Myocyte (in vitro differentiated cells): ENCODE data around the gene PIGS. TPM values are rescaled to one million over a fixed set of nuclear protein-coding genes. Genes with fewer than 3 reads are reported as not detected.
"Not testable (repeated sequence)": the region's sequence is repeated elsewhere in the genome, so short reads cannot be mapped to it uniquely, and the experiment has no call there.

Source experiments
- DNase-seq: peaks from one replicate; pipeline ENCODE4 v3.0.0-alpha.2; 2012; ENCODE audit warnings: low read depth
- polyA plus RNA-seq: library from polyadenylated mRNA; unstranded; fragments of >200 nt; gene quantifications from one replicate; pipeline ENCODE4 v1.2.1, GENCODE V29; 2012; ENCODE audit warnings: missing spikeins
- total RNA-seq: library from RNA; depleted of rRNA; stranded (reverse); fragments of >200 nt; gene quantifications from 2 replicates; pipeline ENCODE4 v1.2.3, GENCODE V29; 2014

Gene PIGS
- total RNA-seq, result 162 and 204 TPM in 2 replicates
- polyA plus RNA-seq, result 119 TPM

DNA sequence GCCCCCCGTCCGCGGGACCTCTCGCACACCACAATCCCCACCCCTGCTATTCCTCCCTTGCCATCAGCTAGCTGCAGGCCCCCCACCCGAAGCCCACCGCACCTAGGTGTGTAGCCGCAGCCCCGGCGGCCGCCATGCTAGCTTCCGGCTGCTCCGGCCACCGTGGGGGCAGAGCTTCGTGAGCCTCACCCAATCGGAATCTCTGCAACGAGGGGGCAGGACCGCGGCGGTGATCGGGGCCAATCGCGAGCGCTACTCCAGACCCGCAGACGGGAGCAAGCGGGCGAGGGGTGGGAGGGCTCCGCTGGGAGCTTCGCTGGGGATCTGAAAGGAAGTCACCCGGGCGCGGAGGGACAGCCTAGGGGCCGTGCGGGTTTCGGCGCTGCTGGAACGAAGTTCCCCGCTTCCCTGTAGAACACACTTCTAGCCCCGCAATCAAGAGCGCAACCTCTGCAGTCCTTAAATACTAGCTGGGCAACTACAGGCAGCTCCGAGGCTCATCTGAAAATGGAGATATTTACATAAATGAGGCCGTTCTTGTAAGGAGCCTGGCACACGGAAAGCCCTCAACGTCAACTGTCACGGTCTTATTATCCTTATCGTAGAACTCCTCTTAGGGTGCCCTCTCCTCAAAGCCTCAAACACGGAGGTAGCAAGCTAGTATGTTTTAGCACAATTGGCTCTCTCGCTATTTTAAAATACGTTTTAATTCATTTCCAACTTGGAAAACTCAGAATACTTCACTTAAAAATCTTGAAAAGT lies at the start of gene PIGS:
PIGS (minus strand) TSS at position 164 of the 762 bp plus-strand sequence; CDS start at position 136, 28 bp downstream.
- peak; percentile 94 for DNase-seq

- no peak for DNase-seq
These were observed 48.7 kb upstream of the PIGS start for GRCh38 chr17:28620010-28620409.

DNA sequence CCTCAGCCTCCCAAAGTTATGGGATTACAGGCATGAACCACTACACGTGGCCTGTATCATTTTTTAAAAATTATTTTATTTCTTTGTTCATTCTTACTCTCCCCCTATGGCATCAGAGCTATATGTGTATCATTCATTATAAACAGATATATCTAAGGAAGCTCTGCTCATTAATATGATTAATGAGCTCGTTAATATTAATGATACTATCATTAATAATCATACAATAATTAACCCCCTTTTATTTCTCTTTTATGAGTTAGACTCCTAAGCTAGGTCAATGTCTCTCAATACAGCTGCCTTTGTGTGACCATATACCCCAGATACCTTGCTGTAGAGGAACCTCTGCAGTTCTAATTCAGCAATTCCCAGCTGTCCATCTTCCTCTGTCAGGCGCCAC lies 47.1 kb upstream of the PIGS start:
- DNase-seq, result no peak

DNA sequence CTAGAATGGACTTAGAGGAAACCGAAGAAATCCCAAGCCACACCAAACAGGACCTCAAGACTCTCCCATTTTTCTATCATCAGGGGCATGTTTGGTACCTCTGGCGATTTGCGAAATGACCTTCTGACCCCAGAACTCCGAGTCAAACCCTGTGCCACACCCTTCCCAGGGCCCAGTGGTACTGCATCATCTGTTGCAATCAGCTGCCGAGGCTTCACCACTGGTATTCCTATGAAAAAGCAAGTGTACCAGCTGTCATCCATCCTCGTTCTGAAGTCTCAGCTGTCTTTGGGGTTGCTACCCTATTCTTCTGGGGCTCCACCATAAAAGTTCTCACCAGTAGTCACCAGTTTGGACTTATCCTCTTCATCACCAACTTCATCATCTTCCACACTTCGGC lies 45.0 kb upstream of the PIGS start:
- DNase-seq, result peak; percentile 95

DNA sequence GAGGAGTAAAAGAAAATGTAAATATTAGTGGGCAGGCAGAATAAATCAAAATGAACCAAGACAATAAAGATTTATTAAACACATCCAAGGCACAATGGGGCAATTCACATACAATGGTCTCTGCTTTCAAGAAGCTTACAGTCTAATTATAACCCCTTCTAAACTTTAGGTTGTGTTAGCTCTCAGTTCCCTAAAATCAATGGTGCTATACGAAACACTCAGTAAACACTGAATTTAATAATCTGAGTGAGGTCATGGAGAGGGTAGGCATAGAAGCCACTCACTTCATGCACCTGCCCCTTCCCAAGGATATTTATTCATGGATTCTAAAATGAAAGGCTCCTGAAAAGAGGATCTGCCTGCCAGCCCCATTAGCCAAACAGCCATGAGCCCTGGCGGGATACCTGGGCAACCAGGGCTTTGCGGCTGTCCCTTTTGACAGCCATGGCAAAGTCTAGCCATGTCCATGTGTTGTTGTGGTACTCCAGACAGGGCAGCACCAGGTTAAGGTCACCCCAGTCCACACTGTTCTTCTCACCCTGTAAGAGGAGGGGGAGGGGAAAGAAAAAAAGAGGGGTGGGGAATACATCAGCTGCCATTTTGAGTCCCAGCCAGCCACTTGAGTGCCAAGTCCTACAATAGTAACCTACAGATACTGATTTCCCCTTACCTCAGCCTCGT lies 44.1 kb upstream of the PIGS start:
- peak; percentile 77 for DNase-seq

DNA sequence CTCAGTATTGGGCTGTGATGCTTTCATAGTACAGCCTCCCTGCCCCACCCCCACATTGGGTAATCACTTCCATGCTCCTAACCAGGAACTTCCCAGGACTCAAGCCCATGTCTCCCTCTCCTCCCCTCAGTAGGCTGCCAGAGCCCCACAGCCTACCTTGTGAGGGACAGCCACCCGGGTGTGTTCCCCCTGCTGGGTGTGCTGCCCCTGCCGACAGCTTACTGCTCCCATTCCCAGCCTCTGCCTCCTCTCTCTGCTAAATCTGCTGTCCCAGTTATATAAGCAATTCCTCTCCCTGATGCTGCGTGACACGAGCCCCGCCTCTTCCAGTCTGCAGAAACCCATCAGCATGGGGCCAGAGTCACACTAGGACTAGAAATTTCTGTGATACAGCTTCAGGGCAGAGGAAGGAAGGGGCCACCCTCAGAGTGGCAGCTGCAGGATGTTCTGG lies 42.6 kb upstream of the PIGS start, which contains the start of gene RSKR:
RSKR (minus strand) TSS at position 255 of the 451 bp plus-strand sequence; CDS start at position 231, 24 bp downstream.
- DNase-seq, result no peak

DNA sequence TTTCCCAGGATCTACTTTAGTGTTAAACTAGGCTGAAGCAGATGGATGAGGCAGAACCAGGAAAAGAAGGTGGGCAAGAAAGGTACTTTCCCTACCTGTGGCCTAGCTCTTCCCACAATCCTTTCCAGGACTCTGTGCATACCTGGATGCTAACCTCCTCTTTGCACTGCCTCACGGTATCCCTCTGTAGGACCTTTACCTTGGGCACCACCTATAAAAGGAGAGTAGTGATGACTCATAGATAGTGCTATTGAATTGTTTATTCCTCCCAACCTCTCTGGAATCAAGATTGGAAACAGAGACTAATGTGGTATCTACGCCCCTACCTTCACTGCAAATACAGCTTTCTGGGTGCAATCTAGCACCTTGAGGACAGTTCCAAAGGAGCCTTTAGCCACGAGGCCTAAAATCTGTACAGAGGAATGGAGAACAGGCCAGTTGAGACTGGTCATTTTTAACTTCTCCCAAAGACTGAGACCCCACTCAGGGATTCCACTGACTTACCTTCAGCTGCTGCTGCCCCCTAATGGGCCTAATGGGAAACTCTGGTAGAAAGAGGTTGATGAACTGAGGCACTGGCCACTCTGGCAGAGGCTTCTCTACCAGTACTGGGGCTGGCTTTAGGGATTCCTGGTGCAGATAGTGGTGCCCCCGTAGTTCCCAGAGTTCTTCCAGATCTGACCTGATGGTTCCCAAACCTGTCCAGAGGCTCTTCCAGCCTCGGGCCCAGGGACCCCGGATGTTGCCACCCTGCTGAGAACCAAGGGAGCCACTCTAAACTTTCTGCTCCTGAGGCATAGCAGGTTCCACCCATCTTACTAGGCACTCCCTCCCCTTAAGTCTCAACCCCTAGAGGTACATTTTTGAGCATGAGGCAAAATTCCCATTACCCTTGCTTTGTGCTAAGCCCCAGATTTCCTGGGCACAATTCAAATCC lies 41.9 kb upstream of the PIGS start:
- DNase-seq, result peak; percentile 51

DNA sequence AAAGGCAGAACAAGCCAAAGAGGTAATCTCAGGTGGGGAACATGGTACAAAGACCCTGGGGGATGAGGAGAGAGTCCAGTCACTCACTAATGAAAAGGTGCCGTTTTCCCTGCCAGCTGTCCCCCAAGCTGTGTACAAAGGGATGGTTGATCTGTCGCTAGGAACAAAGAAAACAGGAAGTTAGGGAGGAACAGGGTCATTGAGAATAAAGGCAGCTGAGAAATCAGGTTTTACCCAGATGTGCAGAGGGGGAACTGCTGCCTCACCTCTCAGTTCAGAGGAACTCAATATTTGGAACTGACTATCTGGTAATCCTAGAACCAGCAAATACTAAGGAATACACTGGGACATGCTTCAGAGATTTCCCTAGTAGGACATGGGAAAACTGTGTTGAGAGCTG lies 41.2 kb upstream of the PIGS start:
- DNase-seq, result no peak

DNA sequence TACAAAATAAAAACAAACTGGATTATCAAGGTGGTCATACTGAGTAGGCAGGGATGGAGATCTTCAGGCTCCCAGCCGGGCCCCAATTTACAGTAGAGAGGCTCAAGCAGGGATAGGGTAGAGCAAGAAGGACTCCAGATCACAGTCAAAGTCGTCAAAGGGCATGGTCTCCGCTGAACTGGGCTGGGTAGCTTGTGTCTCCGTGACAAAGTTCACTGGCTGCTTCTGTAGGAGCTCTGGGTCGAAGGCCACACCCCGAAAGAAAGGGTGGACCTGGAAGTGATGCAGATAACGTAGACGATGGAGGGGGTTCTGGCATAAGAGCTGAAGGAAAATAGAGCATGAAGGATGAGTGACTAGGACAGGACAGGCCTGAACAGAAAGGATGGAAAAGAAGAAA lies 39.1 kb upstream of the PIGS start:
- DNase-seq, result no peak

DNA sequence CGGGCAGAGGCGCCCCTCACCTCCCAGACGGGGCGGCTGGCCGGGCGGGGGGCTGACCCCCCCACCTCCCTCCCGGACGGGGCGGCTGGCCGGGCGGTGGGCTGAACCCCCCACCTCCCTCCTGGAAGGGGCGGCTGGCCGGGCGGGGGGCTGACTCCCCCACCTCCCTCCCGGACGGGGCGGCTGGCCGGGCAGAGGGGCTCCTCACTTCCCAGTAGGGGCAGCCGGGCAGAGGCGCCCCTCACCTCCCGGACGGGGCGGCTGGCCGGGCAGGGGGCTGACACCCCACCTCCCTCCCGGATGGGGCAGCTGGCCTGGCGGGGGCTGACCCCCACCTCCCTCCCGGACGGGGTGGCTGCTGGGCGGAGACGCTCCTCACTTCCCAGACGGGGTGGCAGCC lies 32.7 kb upstream of the PIGS start:
- DNase-seq, result not testable (repeated sequence)

DNA sequence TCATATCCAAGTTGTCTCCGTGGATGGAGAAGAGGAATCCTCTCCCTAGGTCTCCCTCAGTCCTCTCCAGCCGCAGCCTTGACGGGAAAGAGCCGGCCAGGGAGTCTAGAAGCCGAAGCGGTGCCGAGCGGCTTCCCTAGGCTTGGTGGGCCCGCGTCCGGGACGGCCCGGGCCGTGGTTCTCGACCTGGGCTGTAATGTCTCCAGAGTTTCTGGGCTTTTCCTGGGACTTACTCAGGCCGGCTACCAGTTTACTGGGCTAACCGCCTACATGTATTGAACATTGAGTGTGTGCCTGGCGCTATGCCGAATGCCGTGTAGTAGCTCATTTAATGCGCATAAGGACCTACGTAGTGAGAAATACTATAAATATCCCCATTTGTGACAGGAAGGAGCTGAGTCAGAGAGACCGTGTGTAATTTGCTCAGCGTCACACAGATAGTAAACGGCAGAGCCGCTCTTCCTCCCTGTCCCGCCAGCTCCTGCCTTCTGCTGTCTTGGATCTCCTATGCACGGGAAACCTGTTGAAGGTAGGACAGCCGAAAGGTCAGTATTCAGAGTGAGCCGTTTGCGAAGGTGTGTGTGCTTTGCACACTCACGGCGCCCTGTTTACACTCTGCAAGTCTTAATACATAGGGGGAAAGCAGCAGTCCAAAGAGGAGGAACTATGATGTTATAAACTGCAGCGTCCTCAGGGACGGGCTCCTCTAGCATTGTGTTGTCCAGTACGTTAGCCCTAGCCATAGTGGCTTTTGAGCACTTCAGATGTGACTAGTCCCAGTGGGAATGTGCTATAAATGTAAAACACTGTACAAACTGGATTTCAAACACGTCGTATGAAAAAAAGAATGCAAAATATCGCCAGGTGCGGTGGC lies 28.2 kb upstream of the PIGS start:
- DNase-seq, result peak; percentile 68

- peak; percentile 90 for DNase-seq
These were observed 27.5 kb upstream of the PIGS start, which contains the start of gene SPAG5 for GRCh38 chr17:28598799-28599310. Gene SPAG5, minus strand, starts transcription at chr17:28599025. Its CDS starts 79 bp downstream, at chr17:28598946.

DNA sequence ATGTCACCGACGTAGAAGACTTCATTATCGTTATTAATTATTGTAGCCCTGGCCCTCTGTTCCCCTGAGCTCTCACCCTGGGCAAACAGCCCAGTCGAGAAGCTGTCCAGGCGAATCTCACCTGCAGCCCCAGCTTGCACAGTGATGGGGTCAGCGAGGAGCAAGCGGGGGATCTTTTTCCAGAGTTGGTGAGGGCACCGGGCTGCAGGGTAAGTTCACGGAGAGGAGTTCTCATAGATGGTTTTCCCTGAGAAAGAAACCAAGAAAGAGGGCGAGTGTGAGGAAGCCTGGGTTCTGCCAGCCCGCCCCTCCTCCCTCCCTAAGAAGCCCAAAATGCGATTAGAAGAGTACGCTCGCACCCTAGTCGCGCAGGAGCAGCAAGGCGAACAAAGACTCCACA lies 27.1 kb upstream of the PIGS start:
- no peak for DNase-seq

- DNase-seq, result no peak
These were observed 26.5 kb upstream of the PIGS start for GRCh38 chr17:28597606-28598383.

DNA sequence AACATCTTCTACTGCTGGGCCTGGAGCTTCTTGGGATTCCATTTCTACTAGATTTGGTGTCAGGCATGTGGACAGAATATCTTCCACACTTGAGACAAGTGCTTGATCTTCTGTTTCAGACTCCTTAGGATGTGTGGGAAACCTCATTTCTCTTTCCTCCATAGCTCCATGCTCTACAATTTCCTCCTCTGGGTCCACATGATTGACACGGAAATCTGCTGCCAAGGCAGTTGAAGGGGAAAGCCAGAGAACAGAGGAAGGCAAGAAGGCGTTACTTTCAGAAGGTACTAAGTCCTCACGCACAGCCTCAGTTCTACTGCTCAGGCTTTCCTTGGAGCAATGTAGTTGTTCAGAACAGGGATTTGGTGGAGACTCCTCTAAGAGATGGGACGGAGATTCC lies 20.9 kb upstream of the PIGS start:
- DNase-seq, result no peak

DNA sequence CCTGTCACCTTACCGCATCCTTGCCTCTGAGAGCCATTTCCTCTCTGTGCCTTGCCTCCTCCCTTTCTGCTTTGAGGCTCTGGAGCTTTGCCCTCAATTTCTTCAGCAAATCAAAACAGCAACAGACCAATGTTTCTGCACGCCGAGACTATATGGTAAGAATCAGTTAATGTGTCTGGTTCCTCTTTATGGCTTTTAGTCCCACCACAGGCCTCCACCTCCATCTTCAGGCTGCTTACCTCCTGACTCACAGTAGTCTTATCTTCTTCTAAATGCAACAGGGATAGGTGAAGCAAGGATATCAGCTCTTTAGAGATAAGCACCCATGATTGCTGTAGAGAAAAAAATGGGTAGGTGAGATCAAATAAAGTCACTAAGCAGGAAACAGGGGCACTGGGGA lies 14.5 kb upstream of the PIGS start:
- no peak for DNase-seq

- peak; percentile 35 for DNase-seq
These were observed 13.1 kb upstream of the PIGS start for GRCh38 chr17:28584434-28584833.

DNA sequence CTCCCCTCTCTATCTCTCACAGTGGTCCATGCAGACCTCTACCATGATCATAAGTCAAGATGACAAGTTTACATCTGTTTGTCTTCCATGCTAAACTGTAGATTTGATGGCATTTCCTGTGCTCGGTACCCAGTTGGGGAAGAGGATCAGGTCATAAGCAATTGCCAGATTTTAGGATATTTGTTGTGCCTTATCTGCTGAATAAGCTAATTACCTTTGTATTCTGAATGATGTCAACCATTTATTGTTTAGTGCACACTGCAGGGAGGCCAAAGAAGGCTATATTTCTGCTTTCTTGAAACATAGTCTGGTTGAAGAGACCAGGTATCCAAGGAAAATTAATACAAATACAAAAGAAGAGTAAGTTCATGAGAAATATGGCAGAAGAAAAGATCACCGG lies 11.2 kb upstream of the PIGS start:
- no peak for DNase-seq

DNA sequence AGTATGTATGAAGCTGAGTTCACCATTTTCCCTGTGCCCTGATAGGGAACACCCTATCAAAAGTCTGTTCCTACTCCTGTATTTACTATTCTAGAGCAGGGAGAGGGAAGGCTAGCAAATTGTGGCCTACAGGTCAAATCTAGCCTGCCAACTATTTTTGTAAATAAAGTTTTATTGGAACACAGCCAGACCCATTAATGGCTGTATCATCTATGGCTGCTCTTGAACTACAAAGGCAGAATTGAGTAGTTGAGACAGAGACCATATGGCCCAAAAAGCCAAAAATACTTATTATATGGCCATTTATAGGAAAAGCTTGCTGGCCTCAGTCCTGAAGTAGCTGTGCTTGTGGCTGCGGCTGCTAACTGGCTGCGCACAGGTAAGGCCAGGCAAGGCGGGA lies 9.6 kb upstream of the PIGS start:
- no peak for DNase-seq
